Heart left ventricle (tissue), 13 donors: ENCODE results near the gene CAPN7.

Experiments used
- POLR2A ChIP-seq, 2 donors: fragments of 450-650 bp; IDR thresholded peaks; one replicate each; pipeline ENCODE4 v1.6.1; 2017; ENCODE audit warnings: antibody characterized with exemption in 2 of 2, mild to moderate bottlenecking in 2 of 2, moderate library complexity in 2 of 2
- TF ChIP-seq, protein P1 (sequence below), 12 donors: fragments of 200-600 bp; sonication (generic) in 4 of 12; IDR thresholded peaks; one replicate each; pipeline versions ENCODE4 v1.5.0 to v1.8.0; 2018 to 2022; ENCODE audit warnings: antibody characterized with exemption in 12 of 12, mild to moderate bottlenecking in 5 of 12
- donor health status: ischemic (EF 13 %, LVEDD 7.1; RV severe dilation, severe dysfunction).
- donor health status: DM: no; HTN: yes; CAD: no.
- donor health status: DM: no; HTN: no; CAD: no.
- donor health status: ischemic (EF 25% LVEDD 6.9; RV normal size, moderate dysfunction).
- donor health status: ischemic (EF 25% LVEDD 5.7; RV mildly dilated, moderate dysfunction).
- donor health status: ischemic (EF 35%, LVEDD 5.7; RV mildly dilated, moderate dysfunction).
- donor health status: nonischemic (EF 11% LVEDD 7.7; RV severe dilation, severe dysfunction).
- donor health status: DM: yes; HTN: yes; CAD: no.
- donor health status: PGD.
- donor health status: ischemic (EF 29% LVEDD 5.4; RV normal size, mild dysfunction).
- donor health status: nonischemic (EF 23%, LVEDD 6.1; RV moderate dilation, normal function).

DNA sequence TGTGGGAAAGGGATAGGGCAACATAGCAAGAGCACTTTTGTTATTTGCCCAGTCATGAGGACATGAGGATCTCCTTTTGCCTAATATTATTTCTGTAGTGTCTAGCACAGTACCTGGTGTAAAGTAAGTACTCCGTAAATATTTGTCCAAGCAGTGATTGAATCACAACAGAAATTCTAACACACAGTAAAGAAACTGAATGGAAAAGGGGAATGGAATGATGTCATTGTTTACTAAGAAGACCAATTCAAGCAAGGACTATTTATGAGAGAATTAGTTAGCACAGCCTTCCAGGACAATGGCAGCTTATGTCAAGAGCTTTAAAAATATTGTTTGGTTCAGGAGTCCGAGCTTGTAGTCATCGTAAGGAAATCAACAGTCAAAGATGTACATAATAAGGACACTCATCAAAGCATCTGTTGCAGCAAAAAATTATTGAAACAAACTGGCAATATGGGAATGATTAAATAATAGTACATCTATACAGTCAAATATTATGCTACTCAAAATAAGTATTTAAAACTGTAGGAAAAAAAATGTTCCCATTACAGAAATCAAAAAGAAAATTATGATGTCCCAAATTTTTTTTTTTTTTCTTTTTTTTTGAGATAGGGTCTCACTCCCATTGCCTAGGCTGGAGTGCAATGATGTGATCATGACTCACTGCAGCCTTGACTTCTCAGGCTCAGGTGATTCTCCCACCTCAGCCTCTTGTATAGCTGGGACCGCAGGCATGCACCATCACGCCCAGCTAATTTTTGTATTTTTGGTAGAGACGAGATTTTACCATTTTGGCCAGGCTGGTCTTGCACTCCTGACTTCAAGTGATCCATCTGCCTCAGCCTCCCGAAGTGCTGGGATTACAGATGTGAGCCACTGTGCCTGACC is 17.9 kb downstream of the CAPN7 start:
- TF ChIP-seq, protein P1, sequence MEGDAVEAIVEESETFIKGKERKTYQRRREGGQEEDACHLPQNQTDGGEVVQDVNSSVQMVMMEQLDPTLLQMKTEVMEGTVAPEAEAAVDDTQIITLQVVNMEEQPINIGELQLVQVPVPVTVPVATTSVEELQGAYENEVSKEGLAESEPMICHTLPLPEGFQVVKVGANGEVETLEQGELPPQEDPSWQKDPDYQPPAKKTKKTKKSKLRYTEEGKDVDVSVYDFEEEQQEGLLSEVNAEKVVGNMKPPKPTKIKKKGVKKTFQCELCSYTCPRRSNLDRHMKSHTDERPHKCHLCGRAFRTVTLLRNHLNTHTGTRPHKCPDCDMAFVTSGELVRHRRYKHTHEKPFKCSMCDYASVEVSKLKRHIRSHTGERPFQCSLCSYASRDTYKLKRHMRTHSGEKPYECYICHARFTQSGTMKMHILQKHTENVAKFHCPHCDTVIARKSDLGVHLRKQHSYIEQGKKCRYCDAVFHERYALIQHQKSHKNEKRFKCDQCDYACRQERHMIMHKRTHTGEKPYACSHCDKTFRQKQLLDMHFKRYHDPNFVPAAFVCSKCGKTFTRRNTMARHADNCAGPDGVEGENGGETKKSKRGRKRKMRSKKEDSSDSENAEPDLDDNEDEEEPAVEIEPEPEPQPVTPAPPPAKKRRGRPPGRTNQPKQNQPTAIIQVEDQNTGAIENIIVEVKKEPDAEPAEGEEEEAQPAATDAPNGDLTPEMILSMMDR (IDR thresholded peaks at IDR 0.05): no peak
- TF ChIP-seq POLR2A (IDR thresholded peaks at IDR 0.05): no peak
